HG02938 (cell line): ENCODE results near the gene CABP4.

ENCODE experiments used
- ATAC-seq: cut with Tn5 transposase; IDR thresholded peaks from one replicate; pipeline ENCODE4 v1.9.1; 2021; ENCODE audit warnings: mild to moderate bottlenecking, moderate library complexity; ENCODE audit not compliant: unreplicated experiment

Gene CABP4

DNA sequence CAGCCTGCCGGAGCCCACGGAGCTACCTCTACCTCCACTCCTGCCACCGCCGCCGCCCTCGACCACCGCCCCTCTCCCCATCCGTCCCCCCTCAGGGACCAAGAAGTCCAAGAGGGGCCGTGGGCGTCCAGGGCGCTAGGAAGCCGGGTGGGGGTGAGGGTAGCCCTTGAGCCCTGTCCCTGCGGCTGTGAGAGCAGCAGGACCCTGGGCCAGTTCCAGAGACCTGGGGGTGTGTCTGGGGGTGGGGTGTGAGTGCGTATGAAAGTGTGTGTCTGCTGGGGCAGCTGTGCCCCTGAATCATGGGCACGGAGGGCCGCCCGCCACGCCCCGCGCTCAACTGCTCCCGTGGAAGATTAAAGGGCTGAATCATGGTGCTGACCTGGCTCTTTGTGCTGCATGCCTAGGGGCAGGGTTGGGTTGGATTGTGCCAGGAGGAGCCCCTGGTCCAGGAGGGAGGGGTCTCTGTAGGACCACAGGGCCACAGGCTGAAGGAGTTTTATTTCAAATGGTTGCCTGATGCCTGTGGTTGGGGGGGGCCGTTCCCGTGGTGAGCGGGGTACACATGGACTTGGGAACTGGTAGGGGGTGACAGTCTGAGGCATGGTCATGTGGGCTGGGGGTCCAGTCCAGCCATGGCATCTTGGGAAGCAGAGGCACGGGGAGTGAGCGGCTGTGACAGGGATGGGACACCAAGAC lies 20.0 kb upstream of the CABP4 start:
- no peak for ATAC-seq

DNA sequence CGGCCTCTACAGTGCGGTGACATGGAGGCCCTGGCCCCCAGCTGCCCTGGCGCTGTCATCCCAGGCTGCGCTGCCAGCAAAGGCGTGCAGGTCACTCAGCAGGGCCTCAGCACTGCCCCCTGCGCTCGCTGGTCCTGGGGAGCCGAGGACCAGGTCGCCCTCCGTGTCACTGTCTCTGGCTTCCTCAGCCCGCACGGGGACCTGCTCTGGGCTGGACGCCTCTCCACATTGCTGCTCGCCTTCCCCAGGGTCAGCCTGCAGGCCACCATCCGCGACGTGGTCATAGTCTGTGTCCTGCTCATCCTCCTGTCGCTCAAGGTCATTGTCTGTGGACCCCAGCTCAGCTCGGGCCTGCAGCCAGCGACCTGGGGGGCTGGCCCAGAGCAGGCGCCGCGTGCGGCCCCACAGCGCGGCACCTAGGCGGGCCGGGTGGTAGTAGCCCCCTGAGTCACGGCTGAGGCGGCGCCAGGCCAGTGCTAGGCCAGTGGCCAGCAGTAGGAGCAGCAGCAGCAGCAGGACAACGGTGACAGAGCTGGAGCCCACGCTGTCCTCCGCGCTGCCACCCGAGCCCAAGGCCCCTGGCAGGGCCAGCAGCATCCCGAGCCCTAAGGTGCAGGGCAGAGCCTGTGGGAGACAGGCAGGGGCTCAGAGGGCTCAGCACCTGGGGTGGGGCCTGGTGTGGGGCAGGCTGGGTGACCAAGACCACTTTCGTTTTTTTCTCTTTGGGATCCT lies 19.3 kb upstream of the CABP4 start:
- ATAC-seq: no peak

DNA sequence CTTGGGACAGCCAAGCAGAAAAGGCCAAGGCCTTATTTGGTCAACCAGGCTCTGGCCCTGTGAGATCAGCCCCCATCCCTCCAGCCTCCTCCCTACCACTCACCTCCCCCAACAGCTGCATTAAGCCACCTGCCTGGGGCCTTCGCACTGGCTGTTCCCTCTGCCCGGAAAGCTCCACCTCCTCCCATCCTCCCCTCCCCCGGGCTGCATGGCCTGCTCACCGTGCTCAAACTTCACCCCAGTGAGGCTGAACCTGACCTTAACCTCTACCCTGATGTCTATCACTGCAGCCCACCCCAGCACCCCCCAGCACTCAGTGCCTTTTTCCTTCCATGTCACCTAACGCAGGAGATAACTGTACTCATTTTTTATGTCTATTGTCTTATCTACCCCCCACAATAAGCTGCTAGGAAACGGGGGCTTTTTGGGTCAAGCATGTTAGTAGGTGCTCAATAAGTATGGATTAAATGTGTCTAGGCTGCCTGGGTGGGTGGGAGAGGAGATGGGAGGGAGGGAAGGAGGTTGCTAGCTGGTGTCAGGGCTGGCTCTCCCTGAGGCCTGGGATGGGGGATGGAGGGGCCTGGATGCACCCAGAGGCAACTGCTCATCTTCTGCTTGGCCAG lies 18.6 kb upstream of the CABP4 start:
- no peak for ATAC-seq

DNA sequence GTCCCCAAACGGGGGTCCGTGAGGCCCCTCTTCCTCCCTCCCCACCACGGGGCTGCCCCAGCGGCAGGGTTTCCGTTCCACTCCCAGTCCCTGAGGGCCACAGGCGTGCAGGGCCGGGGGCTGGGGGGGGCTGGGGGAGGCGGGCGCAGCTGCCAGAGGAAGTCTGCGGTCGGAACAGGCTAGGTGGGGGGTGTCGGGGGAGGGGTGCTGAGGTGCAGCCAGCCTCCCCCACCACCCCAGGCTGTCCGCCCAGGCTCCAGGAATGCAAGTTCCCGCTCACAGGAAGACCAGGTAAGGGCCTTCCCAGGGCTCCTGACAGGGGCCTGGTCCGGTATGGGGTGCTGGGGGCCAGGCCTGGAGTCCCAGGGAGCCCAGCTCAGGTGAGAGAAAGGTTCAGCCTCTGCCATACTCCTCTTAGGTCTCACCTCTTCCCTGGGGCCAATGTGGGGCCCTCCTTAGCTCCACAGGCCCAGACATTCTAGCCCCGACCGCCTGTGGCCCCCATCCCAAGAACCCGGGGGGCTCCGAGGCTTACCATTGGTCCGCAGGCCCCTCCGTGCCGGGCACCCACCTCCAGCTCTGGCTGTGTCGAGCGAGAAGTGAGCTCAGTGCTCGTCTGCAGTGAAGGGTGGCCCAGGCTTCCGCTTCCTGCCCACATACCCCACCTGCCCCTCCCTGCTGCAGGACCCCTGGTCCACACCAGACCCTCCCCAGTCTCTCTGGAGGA lies 17.9 kb upstream of the CABP4 start, which contains the start of gene PTPRCAP:
TSS of gene PTPRCAP (minus strand) at position 601 of the 727 bp plus-strand sequence. CDS start at position 538, 63 bp downstream.
- no peak for ATAC-seq

DNA sequence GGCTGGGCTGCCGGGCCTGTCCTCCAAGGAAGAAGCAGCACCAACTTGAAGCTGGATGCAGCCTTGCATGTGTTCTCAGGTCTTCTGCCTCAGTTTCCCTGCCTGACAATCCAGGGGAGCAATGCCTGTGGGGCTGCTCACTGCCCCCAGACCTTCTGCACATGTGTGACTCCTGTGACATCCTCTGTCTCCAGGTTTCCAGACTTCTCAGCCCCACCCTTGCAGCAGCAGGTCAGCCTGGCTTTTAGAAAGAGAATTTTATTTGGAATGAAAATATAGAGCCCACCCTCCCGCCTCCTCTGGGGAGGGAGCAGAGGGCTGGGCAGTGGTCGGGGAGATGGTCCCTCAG lies 17.4 kb upstream of the CABP4 start:
- no peak for ATAC-seq

DNA sequence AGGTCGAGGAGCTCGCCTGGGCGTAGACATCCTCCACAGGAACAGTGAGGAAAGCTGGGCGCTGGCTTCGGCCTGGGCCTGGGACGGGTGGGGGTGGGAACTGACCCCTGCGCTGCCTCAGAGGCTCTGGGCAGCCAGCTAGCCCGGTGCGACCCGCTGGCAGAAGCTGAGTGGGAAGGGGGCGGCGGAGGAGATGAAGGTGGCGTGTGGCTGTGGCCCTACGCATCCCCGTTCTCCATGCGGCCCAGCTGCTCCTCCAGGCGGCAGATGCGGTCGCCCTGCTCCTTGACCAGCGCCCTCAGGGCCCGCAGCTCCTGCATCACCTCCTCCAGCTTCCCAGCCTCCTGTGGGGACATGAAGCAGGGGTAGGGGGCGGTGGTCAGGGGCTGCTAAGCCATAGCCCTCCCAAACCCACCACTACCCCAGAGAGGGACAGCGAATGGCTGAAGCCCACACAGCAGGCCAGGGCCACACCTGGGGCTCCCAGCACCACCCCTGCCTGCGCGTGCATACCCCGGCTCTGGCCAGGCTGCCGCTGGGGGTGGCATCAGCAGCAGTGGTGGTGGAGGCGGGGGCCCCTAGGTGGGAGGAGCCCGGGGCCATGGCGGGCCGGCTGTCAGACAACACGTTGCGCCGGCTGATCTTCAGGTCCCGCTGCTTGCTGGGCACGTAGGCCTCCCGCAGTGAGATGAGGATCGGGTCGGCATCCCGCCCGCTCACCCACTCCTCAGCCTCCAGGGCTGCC lies 16.8 kb upstream of the CABP4 start:
- ATAC-seq: no peak

DNA sequence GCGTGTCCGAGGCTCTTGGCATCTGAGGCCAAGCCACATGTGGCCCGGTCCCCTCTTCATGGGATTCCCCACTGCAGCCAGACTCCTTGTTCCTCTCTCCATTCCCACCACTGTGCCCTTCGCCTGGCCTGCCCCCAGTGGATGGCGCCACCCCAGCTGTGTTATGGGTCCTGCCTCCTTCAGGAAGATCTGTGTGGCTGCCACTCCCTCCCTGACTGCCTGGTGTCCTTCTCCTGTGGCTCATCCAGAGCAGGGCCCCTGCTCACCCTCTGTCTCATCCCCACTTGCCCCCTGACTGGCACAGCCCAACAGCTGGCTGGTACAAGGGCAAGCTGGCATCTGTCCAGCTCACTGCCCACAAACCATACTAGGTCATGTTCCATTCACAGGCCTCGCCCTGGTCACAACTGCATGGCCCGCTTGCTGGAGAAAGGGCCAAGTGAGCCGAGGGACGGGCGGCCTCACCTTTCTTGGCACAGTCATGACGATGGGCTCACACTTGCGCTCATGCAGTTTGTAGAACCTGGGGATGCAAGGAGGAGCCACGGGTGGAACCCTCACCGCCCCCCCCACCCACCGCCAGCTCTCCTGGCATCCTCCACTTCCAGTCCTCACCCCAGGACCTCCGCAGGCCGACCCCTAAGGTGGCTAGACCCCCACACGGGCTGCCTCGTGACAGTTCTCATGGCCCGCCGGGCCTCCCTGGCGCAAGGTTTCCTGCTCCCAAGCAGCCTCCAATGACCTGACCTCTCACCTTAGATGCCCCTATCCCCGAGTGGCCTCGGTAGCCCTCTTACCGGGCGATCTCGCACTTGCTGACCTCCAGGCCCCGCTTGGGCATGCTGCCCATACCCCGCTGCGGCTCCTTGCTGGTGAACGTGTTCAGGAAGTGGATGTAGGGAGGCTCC lies 15.6 kb upstream of the CABP4 start:
- no peak for ATAC-seq

DNA sequence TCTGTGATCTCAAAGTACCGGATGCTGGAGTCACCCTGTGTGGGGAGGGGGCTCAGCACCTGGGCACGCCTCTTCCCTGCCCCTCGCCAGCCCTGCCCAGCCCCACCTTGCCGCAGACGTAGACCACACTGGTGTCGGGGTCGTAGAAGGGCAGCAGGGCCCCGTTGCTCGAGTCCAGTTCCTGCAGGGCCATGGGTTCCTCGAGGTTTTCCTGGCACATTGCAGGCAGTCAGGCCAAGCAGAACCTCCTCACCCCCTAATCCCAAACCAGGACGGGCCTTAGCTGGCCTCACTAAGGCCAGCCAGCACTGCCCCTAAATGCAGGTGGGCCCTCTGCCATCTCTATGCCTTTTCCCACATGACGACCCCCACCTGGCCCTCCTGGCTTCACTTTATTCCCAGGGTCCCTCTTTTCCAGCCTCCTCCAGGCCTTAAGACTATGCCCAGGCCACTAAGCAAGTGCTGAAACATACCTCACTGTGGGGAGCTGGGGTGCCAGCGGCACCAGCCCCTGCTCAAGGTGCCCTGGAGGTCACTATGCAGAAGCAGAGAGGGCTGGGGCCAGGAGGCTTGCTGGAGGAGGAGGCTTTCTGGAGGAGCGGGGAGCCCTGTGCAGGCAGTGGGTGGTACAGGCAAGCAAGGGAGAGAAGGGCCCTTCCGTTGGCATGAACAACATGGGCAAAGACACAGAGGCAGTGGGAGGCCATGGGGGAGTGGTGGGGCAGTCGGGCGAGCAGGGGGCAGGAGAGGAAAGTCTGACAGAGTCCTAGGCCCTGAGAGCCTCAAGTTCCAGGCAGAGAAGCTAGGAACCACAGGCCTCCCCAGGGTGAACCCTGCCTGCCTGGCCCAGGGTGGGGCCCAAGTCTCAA lies 14.7 kb upstream of the CABP4 start:
- ATAC-seq: no peak

DNA sequence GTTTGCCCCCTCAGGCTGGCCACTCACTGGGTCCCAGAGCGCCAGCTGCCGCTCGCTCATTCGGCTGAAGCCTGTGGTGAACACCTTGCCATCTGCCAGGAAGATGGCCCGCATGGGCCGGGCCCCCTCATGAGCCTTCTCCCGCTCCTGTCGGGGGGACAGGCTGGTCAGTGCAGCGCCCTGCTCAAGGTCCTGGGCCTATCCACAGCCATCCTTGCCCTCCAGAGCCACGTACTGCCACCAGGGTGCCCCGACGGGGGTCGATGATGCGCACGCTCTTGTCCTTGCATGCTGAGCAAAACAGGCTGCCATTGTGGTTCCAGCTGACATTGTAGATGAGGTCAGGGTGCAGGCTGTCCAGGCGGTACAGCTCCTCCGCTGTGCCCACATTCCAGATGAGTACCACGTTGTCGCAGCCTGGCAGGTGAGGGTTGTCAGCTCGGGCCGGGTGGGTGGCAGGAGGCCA lies 14.0 kb upstream of the CABP4 start:
- no peak for ATAC-seq

DNA sequence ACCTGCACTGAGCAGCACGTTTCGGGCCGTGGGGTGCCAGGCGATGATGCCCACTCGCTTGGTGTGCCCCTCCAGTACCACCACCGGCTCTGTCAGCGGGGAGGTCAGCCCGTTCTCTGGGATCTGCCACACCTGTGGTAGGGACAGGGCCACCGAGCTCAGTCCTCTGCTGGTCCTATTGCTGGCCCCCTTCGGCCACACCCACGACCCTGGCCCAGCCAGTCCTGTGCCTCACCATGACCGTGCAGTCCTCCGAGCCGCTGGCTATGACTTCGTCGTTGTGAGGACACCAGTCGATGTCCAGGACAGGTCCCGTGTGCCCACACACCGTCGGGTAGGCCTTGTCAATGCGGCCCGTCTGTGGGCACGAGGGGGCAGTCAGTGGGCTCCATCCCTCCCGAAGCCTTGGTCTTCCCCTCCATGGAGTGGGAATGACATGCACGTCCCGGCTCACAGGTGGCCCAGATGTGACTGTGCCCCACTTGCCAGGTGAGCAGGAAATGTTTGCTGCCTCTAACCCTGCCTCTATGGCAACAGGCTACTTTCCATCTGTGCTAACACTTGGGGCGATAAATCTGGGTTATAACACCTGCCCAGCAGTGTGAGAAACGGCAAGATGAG lies 13.3 kb upstream of the CABP4 start:
- no peak for ATAC-seq

DNA sequence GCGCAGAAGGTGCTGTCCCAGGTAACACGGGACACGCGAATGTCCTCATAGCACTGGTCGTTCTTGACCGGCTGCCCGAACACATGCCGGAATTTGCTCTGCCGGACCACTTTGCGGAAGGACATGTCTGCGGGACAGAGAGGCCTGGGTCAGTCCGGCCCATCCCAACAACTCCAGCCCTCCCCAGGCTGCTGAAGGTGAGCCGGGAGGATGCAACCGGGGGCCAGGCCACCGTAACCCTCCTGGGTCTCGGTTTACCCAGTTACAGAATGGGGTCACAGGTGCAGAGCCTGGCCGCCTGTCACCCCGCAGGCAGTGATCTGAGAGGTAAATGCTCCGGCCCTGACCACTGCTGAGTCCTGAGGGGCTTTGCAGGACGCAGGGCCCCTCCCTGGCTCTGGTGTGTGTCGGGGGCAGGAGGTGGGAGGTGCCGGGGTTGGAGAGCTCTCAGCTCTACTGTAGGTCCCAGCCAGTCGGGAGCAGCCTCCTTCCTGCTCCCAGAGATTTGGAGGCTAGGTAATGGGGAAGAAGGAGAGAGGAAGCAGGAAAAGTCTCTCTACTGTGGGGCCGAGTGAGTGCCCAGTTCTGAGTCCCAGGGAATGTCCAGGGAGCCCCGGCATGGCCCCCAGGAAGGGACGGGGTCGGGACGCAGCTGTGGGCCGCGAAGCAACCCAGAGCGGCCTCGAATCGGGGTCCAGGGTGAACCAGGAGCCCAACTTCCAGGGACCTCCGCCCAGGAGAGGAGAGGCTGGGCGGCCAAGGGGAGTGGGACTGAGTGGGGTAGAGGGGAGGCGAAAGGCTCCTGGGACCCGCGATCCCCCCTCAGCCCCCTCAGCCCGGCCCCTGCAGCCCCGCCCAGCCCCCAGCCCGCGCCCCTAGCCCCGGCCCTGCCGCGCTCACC lies 12.4 kb upstream of the CABP4 start:
- ATAC-seq: no peak

DNA sequence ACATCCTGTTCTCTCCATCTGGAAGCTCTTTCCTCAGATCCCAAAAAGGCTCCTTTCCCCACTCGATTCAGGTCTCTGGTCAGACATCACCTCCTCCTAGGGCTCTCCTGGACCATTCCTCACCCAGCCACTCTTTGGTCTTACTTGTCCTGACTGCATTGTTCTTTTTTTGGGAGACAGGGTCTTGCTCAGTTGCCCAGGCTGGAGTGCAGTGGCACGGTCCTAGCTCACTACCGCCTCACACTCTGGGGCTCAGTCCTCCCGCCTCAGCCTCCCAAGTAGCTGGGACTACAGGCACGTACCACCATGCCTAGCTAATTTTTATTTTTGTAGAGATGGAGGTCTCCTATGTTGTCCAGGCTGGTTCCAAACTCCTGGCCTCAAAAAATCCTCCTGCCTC lies 9.6 kb upstream of the CABP4 start:
- ATAC-seq: no peak

DNA sequence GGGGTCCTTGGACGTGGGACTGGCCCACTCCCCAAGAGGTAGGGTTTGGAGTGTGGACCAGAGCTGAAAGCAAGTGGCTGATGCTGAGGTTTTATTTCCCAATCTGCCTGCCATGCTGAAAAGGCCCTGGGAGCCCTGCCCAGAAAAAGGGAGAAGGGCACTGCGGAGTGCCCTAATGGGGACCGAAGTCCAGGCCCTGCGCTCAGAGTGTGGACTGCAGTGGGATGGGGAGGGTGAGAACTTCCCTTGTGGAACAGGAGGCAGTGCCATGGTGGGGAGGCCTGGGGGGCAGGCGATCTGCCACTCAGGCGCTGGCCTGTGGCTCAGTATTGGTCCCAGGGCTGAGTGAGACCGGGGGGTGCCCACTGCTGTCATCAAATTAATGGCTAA lies 6.9 kb upstream of the CABP4 start:
- no peak for ATAC-seq

DNA sequence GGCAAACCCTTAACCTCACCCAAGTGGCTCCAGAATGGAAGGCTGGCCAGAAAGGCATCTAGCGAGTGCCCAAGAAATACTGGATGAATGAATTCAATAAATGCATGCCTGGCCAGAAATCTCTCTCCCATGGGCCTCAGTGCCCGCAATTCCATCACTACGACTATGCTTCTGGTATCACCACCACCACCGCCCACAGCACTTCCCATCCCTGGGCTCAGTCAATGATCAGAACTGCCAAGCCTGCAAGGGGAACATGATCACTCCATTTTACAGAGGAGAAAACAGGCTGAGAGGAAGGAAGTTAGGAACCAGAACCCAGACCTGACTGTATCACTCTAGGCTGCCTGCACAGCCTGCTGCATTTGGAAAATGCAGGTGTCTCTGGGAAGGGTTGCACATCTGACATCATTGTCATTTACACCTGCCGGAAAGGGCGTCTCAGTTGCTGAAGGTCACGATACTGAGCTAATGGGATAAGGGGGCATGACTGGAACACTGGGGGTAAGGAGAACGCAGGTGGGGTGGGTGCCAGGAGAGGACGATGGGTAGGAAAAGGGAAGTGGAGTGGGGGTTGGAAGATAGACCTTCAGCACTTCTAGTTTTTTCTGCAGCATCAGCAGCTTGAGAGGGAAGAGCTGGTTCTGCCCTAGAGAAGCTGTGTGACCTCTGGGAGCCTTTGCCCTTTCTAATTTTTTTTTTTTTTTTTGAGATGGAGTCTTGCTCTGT lies 5.9 kb upstream of the CABP4 start:
- no peak for ATAC-seq

DNA sequence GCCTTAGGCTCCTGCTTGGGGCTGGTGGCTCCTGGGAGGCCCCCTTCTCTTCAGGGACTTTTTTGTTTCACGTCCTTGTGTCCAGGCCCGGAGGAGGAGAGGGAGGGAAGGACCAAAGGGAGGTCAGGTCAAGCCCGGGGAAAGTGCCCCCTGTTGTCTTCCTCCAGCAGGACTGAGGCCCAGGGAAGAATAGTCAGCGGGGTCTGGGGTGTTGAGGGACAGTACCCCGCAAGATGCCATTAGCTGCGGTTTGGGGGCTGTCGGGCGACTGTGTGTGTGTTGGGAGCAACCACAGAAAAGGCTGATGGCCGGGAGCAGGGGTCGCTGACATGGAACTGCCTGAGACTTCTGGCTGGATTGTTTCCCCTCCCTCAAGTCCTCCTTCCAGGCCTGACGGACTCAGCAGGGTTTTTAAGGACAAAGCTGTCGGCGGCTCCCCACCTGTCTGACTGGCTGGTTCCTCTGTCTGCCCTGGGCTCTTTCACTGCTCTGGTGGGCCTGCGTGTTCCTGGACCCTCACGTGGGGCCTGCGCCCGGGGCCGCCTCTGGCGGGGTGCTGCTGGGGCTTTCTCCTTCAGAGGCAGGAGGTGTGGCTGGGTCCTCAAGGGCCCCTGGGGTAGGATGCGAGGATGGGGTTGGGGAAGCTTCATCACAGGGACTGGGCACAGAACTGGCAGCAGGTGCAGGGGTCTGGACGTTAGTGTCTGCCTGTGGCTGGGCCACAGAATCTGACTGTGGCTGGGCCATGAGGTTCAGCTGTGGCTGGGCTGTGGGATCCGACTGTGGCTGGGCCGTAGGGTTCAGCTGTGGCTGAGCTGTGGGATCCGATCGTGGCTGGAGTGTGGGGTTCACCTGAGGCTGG lies 4.1 kb upstream of the CABP4 start:
- ATAC-seq: no peak

DNA sequence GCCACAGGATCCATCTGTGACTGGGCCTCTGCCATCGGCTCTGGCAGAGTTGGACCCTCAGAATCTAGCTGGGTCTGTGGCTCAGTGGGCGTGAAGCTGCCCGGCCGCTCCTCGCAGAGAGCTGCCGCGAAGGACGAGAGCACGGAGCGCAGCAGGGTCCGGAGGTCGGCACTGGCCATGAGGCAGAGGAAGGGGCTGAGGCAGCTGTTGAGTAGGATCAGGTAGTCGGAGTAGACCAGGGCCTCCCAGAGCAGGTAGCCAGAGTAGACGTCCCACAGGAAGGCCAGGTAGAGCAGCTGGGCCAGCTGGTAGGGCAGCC lies 3.5 kb upstream of the CABP4 start:
- ATAC-seq: no peak
